ENCODE measurements around the gene ZNF134. TPM values are rescaled to one million over a fixed set of nuclear protein-coding genes. Genes with fewer than 3 reads are reported as not detected.

Gene ZNF134
- total RNA-seq, 4 donors from 2014 or later: 23.4 to 33.1 (median 28.6) TPM

DNA sequence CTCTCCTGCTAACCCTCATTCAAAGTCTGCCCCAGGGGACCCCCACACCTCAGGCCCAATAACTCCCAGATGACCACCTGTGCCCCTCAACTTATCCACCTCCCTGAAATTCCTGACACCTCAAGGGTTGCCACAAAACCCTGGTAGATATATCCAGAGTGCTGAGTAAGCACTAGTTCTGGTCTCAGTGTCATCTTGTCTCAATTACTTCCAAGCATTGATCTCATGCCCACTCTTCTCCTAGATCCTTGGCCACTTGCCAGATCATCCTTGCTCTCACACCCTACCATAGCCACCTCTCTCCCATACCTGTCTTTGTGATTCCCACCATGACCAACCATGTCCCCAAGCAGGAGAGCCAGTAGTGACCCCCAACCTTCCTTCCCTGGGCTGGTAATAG is 37.4 kb upstream of the ZNF134 start:
- Histone ChIP-seq H3K4me1 (peaks cover 0 to 16% (median 8%) of the 10 kb centered on the region in 3 donors), H3K4me3 (no peak overlapping the region), H3K27ac (no peak overlapping the region), H3K36me3 (peaks cover 0 to 54% of the 10 kb centered on the region in 2 donors), H3K27me3 (no peaks in the 10 kb centered on the region), H3K9me3 (peaks cover 0 to 59% (median 10%) of the 10 kb centered on the region in 3 donors)
- TF ChIP-seq POLR2A (IDR thresholded peaks at IDR 0.05) (no peak), POLR2AphosphoS5 (IDR thresholded peaks at IDR 0.05) (no peak), EP300 (IDR thresholded peaks at IDR 0.05) (no peak)
- TF ChIP-seq, protein P1, sequence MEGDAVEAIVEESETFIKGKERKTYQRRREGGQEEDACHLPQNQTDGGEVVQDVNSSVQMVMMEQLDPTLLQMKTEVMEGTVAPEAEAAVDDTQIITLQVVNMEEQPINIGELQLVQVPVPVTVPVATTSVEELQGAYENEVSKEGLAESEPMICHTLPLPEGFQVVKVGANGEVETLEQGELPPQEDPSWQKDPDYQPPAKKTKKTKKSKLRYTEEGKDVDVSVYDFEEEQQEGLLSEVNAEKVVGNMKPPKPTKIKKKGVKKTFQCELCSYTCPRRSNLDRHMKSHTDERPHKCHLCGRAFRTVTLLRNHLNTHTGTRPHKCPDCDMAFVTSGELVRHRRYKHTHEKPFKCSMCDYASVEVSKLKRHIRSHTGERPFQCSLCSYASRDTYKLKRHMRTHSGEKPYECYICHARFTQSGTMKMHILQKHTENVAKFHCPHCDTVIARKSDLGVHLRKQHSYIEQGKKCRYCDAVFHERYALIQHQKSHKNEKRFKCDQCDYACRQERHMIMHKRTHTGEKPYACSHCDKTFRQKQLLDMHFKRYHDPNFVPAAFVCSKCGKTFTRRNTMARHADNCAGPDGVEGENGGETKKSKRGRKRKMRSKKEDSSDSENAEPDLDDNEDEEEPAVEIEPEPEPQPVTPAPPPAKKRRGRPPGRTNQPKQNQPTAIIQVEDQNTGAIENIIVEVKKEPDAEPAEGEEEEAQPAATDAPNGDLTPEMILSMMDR (IDR thresholded peaks at IDR 0.05): no peak
- no peak for ATAC-seq

DNA sequence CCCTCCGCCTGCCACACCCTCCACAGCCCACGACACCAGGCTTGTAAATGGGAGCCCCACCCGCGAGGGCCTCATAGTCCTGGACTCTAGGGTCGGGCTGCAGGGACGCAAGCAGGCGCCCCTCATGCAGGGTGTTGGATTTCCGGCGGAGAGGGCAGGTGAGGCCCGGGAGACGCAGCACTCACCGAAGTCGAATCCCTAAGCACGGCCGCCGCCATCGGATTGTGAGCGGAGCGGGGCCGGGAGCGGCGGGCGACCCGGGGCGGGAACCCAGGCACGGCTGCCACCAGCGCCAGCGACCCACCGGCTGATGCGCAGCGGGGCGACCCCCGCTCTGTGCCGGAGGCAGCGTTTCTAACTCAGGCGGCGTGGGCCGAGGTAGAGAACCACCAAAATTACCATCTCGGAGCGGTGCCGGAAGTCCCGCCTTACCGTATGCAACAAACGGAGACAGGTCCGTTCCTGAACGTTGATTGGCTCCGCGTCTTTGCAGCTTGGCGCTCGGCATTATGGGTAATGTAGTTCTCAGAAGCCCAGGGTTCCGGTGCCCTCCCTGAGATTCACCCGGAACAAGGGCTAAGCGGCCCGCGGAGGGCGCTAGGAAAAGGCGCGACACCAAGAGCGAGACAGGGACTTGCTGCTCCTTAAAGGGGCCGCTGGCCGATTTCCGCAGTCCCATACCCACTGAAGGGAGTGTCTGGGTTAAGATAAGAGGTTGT is 35.4 kb upstream of the ZNF134 start, which contains the start of gene ZNF416:
TSS of gene ZNF416 (minus strand) at position 425 of the 719 bp plus-strand sequence. CDS start at position 218, 207 bp downstream.
- Histone ChIP-seq H3K4me1 (peaks cover 0 to 23% (median 12%) of the 10 kb centered on the region in 3 donors), H3K27me3 (no peaks in the 10 kb centered on the region), H3K9me3 (peaks cover 0 to 45% (median 10%) of the 10 kb centered on the region in 3 donors), H3K36me3 (peaks cover 0 to 34% of the 10 kb centered on the region in 2 donors), H3K27ac (peak within 1 kb of the TSS in 3 of 4 donors; percentile 76 to 81 (median 80)), H3K4me3 (peak within 1 kb of the TSS; percentile 66 to 68)
- peak; percentile 37 for TF ChIP-seq POLR2AphosphoS5 (IDR thresholded peaks at IDR 0.05)
- no peak for TF ChIP-seq EP300 (IDR thresholded peaks at IDR 0.05)
- TF ChIP-seq, protein P1 (IDR thresholded peaks at IDR 0.05): peak in 1 of 4 experiments; percentile 40
- TF ChIP-seq POLR2A (IDR thresholded peaks at IDR 0.05): no peak
- WGBS, 2 donors (ENCODE audit: low coverage in 1 of 2): 4% methylated on average over 8 of the region's 62 CpGs; no CpG with 5 or more reads in 1 of the 2 donors
- ATAC-seq: peak; percentile 100

DNA sequence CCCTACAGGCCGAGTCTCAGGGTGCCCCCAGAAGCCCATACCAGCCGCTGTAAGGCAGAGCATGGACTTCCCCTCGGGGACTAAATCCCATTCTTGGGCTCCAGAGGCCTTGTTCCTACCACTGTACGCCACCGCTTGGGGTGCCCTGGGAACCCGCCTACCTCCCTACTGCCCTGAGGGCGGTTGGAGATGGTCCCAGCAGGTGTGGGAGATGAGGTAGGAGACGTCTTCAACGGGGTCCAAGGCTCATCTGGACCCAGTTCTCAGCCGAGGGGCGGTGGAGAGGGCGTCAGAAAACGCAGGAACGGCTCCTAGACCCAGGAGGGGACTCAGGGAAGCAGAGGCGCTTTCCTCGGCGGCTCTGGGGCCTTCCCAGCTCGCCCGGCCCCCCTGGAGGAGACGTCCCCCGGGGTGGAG is 30.9 kb upstream of the ZNF134 start:
- TF ChIP-seq, protein P1 (IDR thresholded peaks at IDR 0.05): no peak
- TF ChIP-seq POLR2AphosphoS5 (IDR thresholded peaks at IDR 0.05) (no peak), EP300 (IDR thresholded peaks at IDR 0.05) (no peak), POLR2A (IDR thresholded peaks at IDR 0.05) (no peak)
- ATAC-seq: no peak
- H3K36me3 ChIP-seq: peaks cover 0 to 32% of the 10 kb centered on the region in 2 donors
- no CpG with 5 or more reads among the region's 21 CpGs for WGBS, 2 donors (ENCODE audit: low coverage in 1 of 2)
- H3K27me3 ChIP-seq: no peaks in the 10 kb centered on the region
- H3K9me3 ChIP-seq: peaks cover 0 to 40% (median 2%) of the 10 kb centered on the region in 3 donors
- H3K4me1 ChIP-seq: peaks cover 0 to 27% (median 13%) of the 10 kb centered on the region in 3 donors
- H3K27ac ChIP-seq: peak overlapping the region in 1 of 4 donors; percentile 66
- H3K4me3 ChIP-seq: peak overlapping the region; percentile 53 to 71

DNA sequence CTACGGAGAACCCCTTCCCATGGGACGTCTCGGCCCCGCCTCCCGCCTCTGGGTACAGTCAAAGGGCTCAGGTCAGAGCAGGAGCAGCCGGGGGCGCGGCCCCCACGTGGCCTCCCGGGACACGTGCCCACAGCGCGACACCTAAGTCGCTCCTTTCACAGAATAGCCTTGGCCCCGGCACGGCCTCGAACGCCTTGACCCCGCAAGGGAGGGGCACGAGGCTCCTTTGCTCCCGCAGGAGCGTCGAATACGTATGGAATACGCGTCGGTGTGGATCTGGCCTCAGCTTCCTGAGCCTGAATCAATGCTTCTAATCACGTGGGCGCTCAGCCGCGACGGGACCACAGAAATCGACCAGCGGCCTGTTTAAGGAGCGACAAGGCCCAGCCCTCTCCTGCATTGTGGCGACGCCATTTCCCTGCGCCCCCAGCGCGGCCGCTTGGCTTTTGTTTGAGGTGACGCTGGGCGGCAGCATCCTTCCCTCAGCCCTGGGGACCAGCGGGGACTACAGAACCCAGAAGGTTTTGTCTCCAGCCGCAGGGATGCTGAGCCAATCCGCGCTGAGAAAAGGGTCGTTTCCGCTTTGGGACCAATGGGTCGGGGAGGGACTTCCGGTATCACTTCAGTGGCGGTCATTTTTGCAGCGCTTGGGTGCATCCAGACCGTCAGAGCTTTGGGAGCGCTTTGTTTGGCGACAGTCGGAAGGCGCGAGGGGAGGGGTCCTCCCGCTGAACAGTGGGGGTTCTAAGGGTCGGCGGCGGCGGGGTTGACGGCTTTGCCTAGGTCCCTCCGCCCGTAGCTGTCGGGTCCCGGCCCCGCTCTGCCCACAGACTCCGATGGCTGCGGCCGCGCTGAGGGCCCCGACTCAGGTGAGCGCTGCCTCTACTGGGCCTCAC is 30.3 kb upstream of the ZNF134 start, which contains the start of gene ZIK1:
TSS of gene ZIK1 (plus strand) at position 625 of the 896 bp plus-strand sequence. CDS start at position 837, 212 bp downstream.
- ATAC-seq: peak; percentile 93
- H3K36me3 ChIP-seq: peaks cover 0 to 38% of the 10 kb centered on the region in 2 donors
- peaks cover 0 to 46% (median 4%) of the 10 kb centered on the region in 3 donors for H3K9me3 ChIP-seq
- H3K4me1 ChIP-seq: peaks cover 0 to 24% (median 13%) of the 10 kb centered on the region in 3 donors
- peak within 1 kb of the TSS in 3 of 4 donors; percentile 52 to 66 (median 64) for H3K27ac ChIP-seq
- no peak for TF ChIP-seq EP300 (IDR thresholded peaks at IDR 0.05)
- TF ChIP-seq, protein P1 (IDR thresholded peaks at IDR 0.05): peak in 1 of 4 experiments; percentile 36
- peak in 1 of 2 donors; percentile 5 for TF ChIP-seq POLR2A (IDR thresholded peaks at IDR 0.05)
- peak within 1 kb of the TSS; percentile 53 to 71 for H3K4me3 ChIP-seq
- no peaks in the 10 kb centered on the region for H3K27me3 ChIP-seq
- WGBS, 2 donors (ENCODE audit: low coverage in 1 of 2): 0% methylated on average over 1 of the region's 76 CpGs; no CpG with 5 or more reads in 1 of the 2 donors

All from gastroesophageal sphincter (tissue), 4 donors.